MM.1S (cell line): ENCODE results near the gene FAHD1.

Experiments used
- CTCF ChIP-seq: fragments of 300-600 bp; sonication (generic); IDR thresholded peaks from 2 replicates; pipeline ENCODE4 v1.5.1; 2016; ENCODE audit warnings: antibody characterized with exemption, low read length, mixed read lengths
- EZH2 ChIP-seq: fragments of 300-600 bp; sonication (generic); optimal IDR thresholded peaks from 2 replicates; pipeline ENCODE3; 2017; ENCODE audit warnings: low read depth, mild to moderate bottlenecking, antibody characterized with exemption, low read length, mixed read lengths
- EZH2phosphoT487 ChIP-seq: fragments of 300-600 bp; sonication (generic); IDR thresholded peaks from 2 replicates; pipeline ENCODE4 v1.6.1; 2018; ENCODE audit warnings: antibody characterized with exemption, low read length

GRCh38 chr16:1778200-1779179, 48.5 kb upstream of the FAHD1 start:
- TF ChIP-seq EZH2 = no peak
- TF ChIP-seq CTCF = no peak
- TF ChIP-seq EZH2phosphoT487 = no peak
